Adipose tissue (tissue), 3 donors: ENCODE data around the gene CALN1. TPM values are rescaled to one million over a fixed set of nuclear protein-coding genes. Genes with fewer than 3 reads are reported as not detected.
"Not testable (repeated sequence)": the region's sequence is repeated elsewhere in the genome, so short reads cannot be mapped to it uniquely, and the experiment has no call there.

Experiments
- H3K27ac ChIP-seq: one replicate; pipeline ENCODE4 v1.5.1; 2013; ENCODE audit warnings: low read depth, low read length
- WGBS, 3 donors: extraction: QIAGEN DNeasy Blood & Tissue Kit; methylation state at CpG; one replicate each; pipeline ENCODE4 v1.1.7; 2013; 5-methylcytosine and 5-hydroxymethylcytosine counted together
- polyA plus RNA-seq, 3 donors: library from polyadenylated mRNA; stranded (reverse); fragments of 200-250 nt; gene quantifications; one replicate each; pipeline ENCODE4 v1.2.3, GENCODE V29; 2013
- donor health status: healthy with polysubstance abuse.
- donor health status: Bipolar disorder and iron deficiency.
- donor health status: healthy.

CALN1 gene
- under 1 TPM in 1 of 3 donors, not detected in 2; 0.12 TPM for polyA plus RNA-seq

DNA sequence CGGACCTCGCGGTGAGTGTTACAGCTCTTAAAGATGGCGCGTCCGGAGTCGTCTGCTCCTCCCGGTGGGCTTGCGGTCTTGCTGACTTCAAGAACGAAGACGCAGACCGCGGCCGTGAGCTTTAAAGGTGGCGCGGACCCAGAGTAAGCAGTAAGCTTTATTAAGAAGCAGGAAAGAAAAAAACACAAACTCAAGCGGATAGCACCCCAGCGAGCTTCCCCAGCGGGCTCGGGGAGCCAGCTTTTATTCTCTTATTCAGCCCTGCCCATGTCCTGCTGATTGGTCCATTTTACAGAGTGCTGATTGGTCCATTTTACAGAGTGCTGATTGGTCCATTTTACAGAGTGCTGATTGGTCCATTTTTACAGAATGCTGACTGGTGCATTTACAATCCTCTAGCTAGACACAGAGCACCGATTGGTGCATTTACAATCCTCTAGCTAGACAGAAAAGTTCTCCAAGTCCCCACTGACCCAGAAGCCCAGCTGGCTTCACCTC, at the start of gene CALN1:
CALN1 (minus strand) TSS at position 218 of the 498 bp plus-strand sequence.
- H3K27ac ChIP-seq = not testable (repeated sequence)
- WGBS, 3 donors = 95 to 97% (median 95%) methylated on average over 21 of the region's 21 CpGs

DNA sequence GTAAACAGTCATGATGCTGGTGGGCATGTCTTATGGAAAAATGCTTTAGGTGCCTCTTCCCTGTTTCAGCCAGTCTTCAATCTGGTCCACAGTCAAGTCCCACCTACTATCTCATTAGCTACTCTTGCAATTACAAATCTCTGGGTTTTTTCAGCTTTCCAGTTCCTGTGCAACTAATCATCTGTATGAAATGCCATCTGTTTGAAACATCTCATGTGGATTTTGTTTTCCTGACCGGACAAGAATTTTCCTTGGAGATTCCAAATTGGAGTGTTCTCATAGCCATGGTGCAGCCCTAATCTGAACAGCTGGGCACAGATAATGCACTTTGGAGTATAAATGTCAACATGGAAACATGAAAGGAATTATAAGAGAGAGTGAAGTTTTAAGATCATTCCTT, 41.3 kb upstream of the CALN1 start:
- WGBS, 3 donors = 78 to 89% (median 78%) methylated on average over 1 of the region's 1 CpG
- H3K27ac ChIP-seq = no peak overlapping the region

DNA sequence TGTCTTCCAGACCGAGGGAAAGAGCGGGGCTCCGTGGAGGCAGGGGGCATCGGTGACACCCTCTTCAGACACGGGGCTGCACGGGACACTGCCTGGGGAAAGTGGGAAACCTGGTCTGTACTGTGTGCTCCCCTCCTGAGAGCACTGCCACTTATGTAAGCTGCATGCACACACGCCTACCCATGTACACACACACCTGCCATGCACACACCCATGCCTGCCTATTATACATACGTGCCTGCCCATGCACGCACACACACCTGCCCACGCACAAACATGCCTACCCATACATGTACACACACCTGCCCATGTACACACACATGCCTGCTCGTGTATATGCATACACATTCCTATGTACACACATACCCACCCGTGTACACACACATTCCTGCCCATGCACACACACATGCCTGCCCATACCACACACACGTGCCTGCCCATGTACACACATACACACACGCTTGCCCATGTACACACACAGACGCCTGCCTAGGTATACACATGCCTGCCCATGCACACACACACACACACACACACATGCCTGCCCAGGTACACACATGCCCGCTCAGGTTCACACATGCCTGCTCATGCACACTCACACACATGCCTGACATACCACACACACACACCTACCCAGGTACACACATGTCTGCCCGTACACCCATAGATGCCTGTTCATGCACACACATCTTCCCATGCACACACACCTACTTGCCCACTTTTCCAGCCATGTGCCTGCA, 35.5 kb upstream of the CALN1 start:
- 80 to 89% (median 86%) methylated on average over 17 of the region's 17 CpGs for WGBS, 3 donors
- no peak overlapping the region for H3K27ac ChIP-seq

DNA sequence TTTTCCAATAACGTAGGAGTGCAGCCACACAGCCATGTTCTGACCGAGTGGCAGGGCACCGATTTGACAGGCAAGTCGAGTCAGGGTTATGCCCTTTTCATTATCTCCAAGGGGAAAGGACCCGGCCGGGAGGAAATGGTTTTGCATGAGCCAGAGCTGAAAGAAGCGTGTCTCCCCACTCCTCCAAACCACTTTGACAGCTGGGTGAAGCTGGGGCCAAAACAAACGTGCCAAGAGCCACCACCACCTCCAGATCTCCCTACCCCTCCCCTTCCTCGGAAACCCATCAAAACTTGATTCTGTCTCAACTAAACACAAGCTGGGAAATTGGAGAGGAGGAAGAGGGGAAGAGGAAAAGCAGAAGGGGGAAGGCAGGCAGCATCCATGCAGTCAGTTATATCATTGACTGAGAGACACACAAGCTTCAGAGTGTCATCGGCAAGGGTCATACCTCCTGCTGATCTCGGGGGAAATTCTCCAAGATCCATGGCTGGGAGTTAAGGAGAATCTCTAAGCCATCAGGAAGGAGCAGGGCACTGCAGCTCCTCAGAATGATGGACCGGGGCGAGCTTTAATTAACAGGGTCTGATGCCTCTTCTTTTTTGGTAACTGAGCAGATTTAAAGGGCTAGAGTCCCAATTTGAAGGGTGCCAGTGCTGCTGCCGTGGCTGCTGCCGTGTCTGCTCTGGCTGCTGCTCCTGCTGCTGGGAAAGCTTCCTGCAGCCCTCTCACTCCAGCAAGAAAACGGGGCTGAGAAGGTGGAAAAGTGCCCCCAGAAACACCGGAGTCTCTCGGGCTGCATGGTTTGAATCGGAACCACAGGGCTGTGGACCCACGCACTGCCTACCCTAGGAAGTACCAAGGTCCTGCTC, 34.7 kb upstream of the CALN1 start:
- 31 to 39% (median 32%) methylated on average over 20 of the region's 20 CpGs for WGBS, 3 donors
- H3K27ac ChIP-seq = no peak overlapping the region

DNA sequence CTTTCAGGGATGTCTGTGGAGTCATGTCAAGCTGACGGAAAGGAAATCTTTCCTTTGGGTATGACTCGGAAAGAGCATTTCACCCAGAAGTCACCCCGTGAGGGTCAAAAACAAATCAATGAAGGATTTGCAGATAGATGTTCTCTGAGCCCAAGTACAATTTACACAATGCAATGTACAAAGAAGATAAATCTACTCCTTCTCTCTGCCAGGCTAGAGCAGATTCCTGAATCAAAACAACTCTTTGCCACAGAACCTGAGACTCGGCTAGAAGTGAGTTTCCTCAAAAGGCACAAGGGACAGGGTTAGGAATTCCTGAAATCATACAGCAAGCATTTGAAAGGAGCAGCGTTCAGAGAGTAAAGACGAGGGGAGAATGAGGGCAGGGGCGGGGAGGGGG, 34.0 kb upstream of the CALN1 start:
- H3K27ac ChIP-seq = no peak overlapping the region
- WGBS, 3 donors = 40 to 56% (median 54%) methylated on average over 7 of the region's 7 CpGs

DNA sequence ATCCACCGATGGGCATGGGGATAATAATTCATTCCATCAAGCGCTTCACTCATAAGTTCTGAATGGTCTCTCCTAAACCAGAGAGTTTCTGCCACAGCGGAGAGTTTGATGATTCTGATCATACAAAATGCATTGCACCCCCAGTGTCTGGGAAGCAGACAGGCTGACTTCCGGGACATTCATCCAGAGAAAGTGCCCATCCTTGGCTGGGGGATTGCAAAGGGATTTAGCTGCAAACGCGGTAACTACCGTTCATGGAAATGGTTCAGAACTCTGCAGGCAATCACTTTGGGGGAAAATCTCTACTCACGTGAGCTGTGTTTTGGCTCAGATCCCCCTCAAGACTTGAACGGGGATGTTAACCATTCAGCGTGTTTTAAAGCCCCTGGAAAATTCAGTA, 33.4 kb upstream of the CALN1 start:
- H3K27ac ChIP-seq = no peak overlapping the region
- WGBS, 3 donors = 72 to 74% (median 74%) methylated on average over 10 of the region's 10 CpGs

DNA sequence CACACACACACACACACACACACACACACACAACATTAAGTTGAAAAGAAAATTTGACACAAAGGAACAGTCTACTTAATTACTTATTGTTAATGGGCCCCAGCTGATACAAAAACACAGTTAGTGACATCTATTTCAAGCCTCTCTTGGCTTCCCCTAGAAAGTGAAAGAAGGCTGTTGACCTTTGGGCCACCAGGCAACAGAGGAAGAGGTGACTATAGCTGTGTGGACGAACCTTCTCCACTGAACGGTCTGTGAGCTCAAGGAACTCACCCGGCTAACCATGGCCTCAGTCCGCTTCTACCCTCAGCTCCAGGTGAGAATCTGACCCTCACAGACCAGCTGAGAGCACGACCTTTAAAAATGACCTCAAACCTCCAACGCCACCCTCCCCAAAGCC, 32.9 kb upstream of the CALN1 start:
- WGBS, 3 donors = 79 to 86% (median 84%) methylated on average over 6 of the region's 6 CpGs
- H3K27ac ChIP-seq = no peak overlapping the region

DNA sequence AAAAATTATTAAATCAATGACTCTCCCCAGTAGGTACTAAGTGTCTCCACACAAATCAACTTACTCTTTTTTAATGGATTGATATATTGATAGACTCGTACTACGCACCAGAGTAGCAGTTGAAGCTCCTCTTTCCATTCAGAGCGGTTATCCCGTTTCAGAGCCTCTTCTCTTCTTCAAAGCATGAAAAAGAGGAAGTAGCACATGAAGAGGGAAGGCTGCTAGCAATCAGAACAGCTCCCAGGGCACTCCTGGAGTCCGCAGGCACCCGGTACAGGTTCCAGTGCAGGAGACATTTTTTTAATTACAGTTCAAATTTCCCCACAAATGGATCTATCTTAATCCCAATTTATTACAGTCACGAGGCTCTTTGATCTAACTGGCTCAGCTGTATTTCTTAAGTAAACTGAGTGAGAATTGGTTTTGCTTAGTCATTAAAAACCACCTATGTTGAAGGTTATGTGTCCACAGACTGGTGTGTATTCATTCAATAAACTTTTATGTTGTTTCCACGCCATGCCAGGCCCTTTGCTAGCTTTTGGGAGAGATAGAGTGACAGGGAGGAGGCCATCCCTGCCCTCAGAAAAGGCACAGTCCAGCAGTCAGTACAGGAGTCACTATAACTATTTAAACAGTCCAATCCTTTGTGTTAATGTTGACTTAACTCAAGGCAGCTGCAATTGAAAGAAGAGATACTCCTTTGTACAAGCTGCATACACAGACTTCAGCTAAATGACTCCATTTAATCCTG, 32.1 kb upstream of the CALN1 start:
- no peak overlapping the region for H3K27ac ChIP-seq
- 46 to 51% (median 47%) methylated on average over 8 of the region's 8 CpGs for WGBS, 3 donors

DNA sequence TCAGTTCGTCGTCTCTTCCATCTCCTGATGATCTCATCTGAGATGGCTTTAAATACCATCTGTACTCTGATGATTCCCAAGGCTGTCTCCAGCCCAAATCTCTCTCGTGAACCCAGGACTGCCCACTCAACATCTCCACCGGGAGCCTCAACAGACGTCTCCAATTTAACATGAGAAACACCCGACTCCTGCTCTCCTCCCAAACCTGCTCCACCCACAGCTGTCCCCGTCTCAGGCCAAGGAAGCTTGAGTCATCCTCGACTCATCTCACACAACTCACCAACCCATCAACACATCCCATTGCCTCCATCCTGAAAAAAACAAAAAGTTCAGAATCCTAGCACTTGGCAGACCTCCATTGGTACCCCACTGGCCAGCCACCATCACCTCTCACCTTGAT, 29.7 kb upstream of the CALN1 start:
- WGBS, 3 donors = 66 to 72% (median 70%) methylated on average over 8 of the region's 8 CpGs
- H3K27ac ChIP-seq = no peak overlapping the region

DNA sequence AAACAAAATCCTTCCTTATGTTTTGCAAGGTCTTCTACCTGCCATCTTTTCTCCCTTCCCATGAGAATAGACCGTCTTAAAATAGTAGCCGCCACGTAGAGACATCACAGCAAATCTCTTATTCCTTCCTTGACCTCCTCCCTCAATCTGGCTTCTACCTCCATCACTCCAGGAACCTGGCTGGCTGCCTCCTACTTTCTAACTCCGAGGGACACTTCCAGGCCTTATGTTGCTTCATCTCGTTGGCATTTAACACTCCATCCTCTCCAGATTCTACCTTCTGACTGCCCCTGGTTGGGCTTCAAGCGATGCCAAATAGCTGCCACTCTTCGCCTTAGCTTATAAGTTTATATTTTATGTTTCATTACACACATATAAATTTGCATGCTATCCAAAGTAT, 26.4 kb upstream of the CALN1 start:
- 82 to 89% (median 87%) methylated on average over 7 of the region's 7 CpGs for WGBS, 3 donors
- H3K27ac ChIP-seq = no peak overlapping the region

DNA sequence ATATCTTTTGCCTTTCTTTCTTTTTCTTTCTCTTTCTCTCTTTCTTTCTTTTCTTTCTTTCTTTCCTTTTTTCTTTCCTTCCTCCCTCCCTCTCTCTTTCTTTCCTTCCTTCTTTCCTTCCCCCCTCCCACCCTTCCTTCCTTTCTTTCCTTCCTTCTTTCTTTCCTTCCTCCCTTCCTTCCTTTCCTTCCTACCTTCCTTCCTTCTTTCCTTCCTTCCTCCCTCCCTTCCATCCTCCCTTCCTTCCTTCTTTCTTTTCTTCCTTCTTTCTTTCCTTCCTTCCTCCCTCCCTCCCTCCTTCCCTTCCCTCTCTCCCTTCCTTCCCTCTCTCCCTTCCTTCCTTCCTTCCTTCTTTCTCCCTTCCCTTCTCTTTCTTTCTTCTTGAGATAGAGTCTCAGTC, 25.5 kb upstream of the CALN1 start:
- H3K27ac ChIP-seq = no peak overlapping the region

DNA sequence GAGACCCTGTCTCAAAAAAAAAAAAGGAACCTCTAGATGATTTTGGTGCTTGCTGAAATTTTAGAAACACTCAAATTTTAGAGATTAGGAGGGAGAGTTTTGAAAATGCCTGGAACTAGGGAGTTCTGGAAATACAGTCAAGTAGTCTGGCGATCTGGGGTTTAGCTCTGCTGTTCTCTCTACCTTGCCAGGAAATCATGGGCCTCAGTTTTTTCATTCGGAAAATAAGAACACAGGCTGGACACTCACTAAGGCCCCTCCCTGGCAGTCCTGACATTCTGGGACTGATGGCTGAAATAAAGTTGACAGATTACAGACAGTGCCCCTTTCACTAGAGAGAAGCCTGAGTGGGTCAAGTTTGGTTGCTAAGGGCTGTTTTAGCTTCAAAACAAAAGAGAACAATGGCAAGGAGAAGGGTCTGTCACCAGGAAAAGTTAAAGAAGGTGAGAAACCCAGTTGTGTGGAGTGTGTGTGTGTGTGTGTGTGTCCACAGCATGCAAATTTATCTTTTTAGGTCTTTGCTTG, 25.0 kb upstream of the CALN1 start:
- H3K27ac ChIP-seq = no peak overlapping the region
- 74 to 87% (median 75%) methylated on average over 2 of the region's 2 CpGs for WGBS, 3 donors

DNA sequence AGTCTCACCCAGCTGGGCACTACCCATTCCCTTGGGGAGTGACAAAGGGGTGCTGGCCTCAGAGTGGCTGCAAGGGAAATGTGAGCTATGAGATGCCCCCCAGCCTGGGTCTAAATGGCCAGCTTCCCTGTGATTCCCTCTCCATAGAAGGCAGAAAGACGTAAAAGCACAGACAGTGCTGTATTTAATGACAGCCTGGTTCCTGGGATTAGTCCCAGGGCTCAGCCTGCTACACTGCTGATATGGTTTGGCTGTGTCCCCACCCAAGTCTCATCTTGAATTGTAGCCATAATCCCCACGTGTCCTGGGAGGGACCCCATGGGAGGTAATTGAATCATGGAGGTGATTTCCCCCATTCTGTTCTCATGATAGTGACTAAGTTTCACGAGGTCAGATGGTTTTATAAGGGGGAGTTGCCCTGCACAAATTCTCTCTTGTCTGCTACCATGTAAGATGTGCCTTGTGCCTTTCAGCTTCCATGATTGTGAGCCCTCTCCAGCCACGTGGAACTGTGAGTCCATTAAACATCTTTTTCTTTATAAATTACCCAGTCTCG, 23.9 kb upstream of the CALN1 start:
- WGBS, 3 donors = 46 to 57% (median 55%) methylated on average over 5 of the region's 5 CpGs
- H3K27ac ChIP-seq = no peak overlapping the region

DNA sequence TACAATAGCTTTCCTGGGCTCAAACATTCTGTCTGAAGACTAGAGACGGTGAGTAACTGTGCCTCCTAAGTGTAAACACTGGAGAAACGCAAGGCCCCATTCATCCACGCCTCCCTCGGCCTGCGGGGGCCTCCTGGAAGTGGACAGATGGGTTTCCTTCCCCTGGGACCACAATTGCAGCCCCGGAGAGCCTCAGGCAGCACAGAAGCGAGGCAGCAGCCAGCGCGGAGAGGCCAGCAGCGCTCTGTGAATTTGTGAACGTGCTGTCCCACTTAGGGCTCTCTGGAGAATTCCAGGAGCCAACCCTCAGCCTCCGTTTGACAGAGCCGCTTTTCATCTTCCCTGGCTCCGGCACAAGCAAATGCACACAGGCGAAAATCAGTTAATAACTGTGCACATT, 23.2 kb upstream of the CALN1 start:
- 25 to 34% (median 33%) methylated on average over 15 of the region's 15 CpGs for WGBS, 3 donors

DNA sequence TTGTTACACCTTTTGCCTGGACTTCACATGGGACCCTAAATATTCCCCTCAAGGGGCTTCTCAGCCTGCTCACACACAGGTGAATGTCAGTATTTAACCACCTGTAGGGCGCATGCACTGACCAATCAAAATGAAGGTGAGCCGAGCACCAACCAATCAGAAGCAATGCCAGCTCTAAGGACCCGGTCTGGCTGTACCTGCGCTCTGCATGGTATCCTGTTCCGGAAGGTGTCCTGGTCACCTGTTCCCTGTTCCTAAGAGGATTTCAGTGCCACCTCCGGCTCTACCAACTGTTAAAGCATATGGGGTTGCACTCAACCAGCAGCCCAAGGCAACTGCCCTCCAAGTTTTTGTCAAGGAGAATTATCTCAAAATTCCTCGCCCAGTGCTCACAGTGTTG, 18.4 kb upstream of the CALN1 start:
- no peak overlapping the region for H3K27ac ChIP-seq
- 71 to 83% (median 82%) methylated on average over 7 of the region's 7 CpGs for WGBS, 3 donors

More for the DNA sequence above, 23.2 kb upstream of the CALN1 start:
- no peak overlapping the region for H3K27ac ChIP-seq

DNA sequence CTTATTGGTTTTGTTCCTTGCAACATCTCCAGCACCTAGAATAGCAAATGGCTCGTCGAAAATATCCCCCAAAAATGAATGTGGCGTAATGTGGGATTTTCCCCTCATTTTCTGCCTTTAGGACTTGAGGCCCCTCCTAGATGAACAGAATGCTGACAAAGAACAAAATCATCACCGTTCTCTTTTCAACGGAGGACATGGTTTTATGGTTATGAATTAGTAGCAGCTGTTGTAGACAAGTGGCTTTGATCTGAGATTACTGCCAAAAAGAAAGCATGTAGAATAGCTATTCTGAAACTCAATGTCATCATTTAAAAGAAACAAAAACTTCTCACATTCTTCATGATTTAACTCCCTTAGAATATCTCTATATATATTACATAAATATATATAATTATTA, 17.2 kb upstream of the CALN1 start:
- no peak overlapping the region for H3K27ac ChIP-seq
- 84 to 88% (median 85%) methylated on average over 5 of the region's 5 CpGs for WGBS, 3 donors

DNA sequence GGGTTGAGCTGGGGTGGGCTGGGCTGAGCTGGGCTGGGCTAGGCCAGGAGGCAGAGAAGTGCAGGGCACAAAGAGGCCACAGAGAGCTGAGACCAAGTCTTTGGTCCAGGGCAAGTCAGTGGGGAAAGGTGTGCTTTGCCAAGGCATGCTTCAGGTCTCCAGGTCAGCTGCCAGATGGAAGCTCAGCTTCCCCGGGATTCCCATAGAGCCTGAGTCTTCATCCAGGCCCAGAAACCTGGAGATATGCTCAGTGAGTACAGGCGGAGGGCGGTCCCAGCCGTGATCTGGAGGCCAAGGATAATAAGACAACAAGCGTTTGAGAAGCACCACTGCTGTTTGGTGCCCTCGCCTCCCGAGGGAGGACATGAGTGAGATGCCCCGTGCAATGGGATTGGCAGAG, 4.7 kb upstream of the CALN1 start:
- no peak overlapping the region for H3K27ac ChIP-seq
- WGBS, 3 donors = 87 to 88% (median 87%) methylated on average over 8 of the region's 8 CpGs

DNA sequence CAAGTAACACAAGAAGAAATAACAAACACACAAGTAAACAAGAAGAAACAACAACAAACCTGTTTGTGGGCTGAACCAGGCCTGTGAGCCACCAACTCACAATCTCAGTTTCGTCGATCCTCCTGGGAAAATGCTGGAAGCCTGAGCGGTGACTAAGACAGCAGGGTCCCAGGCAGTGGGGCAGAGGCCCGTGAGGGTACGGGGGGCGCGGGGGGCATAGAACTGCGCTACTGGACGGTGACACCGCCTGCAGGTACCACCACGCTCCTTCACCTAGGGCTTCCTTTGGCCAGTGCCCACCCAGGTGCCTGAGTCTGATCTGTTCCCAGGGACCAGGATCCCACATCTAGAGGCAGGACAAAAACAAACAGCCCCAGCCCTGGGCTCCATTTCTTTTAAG, 3.4 kb upstream of the CALN1 start:
- WGBS, 3 donors = 91 to 95% (median 93%) methylated on average over 11 of the region's 11 CpGs
- H3K27ac ChIP-seq = no peak overlapping the region
